HL-60/S4 (cell line): ENCODE data around the gene RBM15.

Source experiments
- in situ Hi-C: fragments of 300-500 bp; cut with MboI; formaldehyde crosslinking; loops from 2 replicates; pipeline ENCODE4 v1.14.3; 2022; ENCODE audit warnings: low sequenced_read_pairs

RBM15 gene

DNA sequence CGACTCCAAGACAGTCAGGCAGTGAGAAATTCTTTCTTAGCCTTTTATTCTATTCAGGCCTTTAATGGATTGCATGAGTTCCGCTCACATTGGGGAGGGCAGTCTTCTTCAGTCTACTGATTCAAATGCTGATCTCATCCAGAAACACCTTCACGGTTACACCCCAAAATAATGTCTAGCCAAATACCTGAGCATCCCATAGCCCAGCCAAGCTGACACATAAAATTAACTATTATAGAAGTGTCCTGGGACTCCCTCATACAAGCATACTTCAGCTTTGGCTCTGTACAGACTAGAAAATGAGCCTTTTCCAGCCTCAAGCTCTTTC lies 55.3 kb downstream of the RBM15 start:
- in situ Hi-C loops: no loop called here
